HepG2 (cell line): Measurements from ENCODE around the gene P4HB. TPM values are rescaled to one million over a fixed set of nuclear protein-coding genes. Genes with fewer than 3 reads are reported as not detected.
A peak's percentile ranks its signal among the peaks of the same experiment; 100 is the strongest.

Source experiments
- AGO1 ChIP-seq: fragments of 200-400 bp; formaldehyde crosslinking; IDR thresholded peaks from 2 replicates; pipeline ENCODE4 v1.6.1; 2017; ENCODE audit warnings: mild to moderate bottlenecking, low read depth, low read length, moderate library complexity; ENCODE audit not compliant: poor library complexity, severe bottlenecking
- ARID2 ChIP-seq: sonication (generic); formaldehyde crosslinking; IDR thresholded peaks from 2 replicates; pipeline ENCODE4 v1.8.1; 2022; ENCODE audit warnings: mild to moderate bottlenecking, missing genetic modification reagents, borderline replicate concordance
- BATF2 ChIP-seq: sonication (generic); formaldehyde crosslinking; IDR thresholded peaks from 2 replicates; pipeline ENCODE4 v1.8.0; 2022; ENCODE audit warnings: mild to moderate bottlenecking, missing genetic modification reagents, moderate library complexity
- CENPT ChIP-seq: sonication (generic); formaldehyde crosslinking; IDR thresholded peaks from 2 replicates; pipeline ENCODE4 v1.8.0; 2022; ENCODE audit warnings: low read depth, mild to moderate bottlenecking, moderate library complexity, missing genetic modification reagents
- CREB3 ChIP-seq: sonication (generic); formaldehyde crosslinking; IDR thresholded peaks from 2 replicates; pipeline ENCODE4 v1.5.0; 2020; ENCODE audit warnings: missing genetic modification reagents
- DDIT3 ChIP-seq: sonication (generic); formaldehyde crosslinking; IDR thresholded peaks from 2 replicates; pipeline ENCODE4 v1.4.0; 2020; ENCODE audit warnings: mild to moderate bottlenecking, missing genetic modification reagents
- GTF3A ChIP-seq: sonication (generic); formaldehyde crosslinking; conservative IDR thresholded peaks from 2 replicates; pipeline ENCODE4 v1.4.0; 2020; ENCODE audit warnings: mild to moderate bottlenecking, missing genetic modification reagents
- HOXA7 ChIP-seq: sonication (generic); formaldehyde crosslinking; IDR thresholded peaks from 2 replicates; pipeline ENCODE4 v1.8.1; 2022; ENCODE audit warnings: mild to moderate bottlenecking, missing genetic modification reagents, moderate library complexity
- LBX2 ChIP-seq: sonication (generic); formaldehyde crosslinking; IDR thresholded peaks from 2 replicates; pipeline ENCODE4 v1.5.0; 2020; ENCODE audit warnings: missing genetic modification reagents, mild to moderate bottlenecking, borderline replicate concordance
- MXI1 ChIP-seq: IDR thresholded peaks from 3 replicates; pipeline ENCODE4 v1.6.1; 2012; ENCODE audit warnings: low read depth, low read length, inconsistent platforms, borderline replicate concordance
- NONO ChIP-seq, 2 experiments: fragments of 450-650 bp in 1 of 2; sonication (generic) in 1 of 2; formaldehyde crosslinking in 1 of 2; IDR thresholded peaks in 1 of 2; conservative IDR thresholded peaks in 1 of 2; 2 replicates each; pipeline versions ENCODE4 v1.6.1 to v1.8.0; 2017 to 2022; ENCODE audit warnings: mild to moderate bottlenecking in 1 of 2, missing genetic modification reagents in 1 of 2, moderate library complexity in 1 of 2
- PLSCR1 ChIP-seq: sonication (generic); formaldehyde crosslinking; IDR thresholded peaks from 2 replicates; pipeline ENCODE4 v1.5.0; 2020; ENCODE audit warnings: missing genetic modification reagents, mild to moderate bottlenecking, borderline replicate concordance
- POGZ ChIP-seq: sonication (generic); formaldehyde crosslinking; IDR thresholded peaks from 2 replicates; pipeline ENCODE4 v1.4.0; 2020; ENCODE audit warnings: mild to moderate bottlenecking, missing genetic modification reagents
- POLR2AphosphoS2 ChIP-seq: IDR thresholded peaks from 2 replicates; pipeline ENCODE4 v1.6.1; 2011; ENCODE audit warnings: low read depth, low read length, improper control_type of control experiment
- RAD51 ChIP-seq: fragments of 450-650 bp; IDR thresholded peaks from 2 replicates; pipeline ENCODE4 v1.6.1; 2016; ENCODE audit warnings: borderline replicate concordance
- TOE1 ChIP-seq: sonication (generic); formaldehyde crosslinking; IDR thresholded peaks from 2 replicates; pipeline ENCODE4 v1.4.0; 2020; ENCODE audit warnings: mild to moderate bottlenecking, missing genetic modification reagents
- ZBTB1 ChIP-seq: sonication (generic); formaldehyde crosslinking; IDR thresholded peaks from 2 replicates; pipeline ENCODE4 v1.4.0; 2020; ENCODE audit warnings: missing genetic modification reagents, borderline replicate concordance
- ZKSCAN5 ChIP-seq: sonication (generic); formaldehyde crosslinking; IDR thresholded peaks from 2 replicates; pipeline ENCODE4 v1.5.1; 2020; ENCODE audit warnings: mild to moderate bottlenecking, missing genetic modification reagents
- ZKSCAN8 ChIP-seq: IDR thresholded peaks from 2 replicates; pipeline ENCODE4 v1.6.1; 2016; ENCODE audit warnings: borderline replicate concordance, missing genetic modification reagents, missing compliant biosample characterization
- ZNF17 ChIP-seq: sonication (generic); formaldehyde crosslinking; IDR thresholded peaks from 2 replicates; pipeline ENCODE4 v1.5.0; 2020; ENCODE audit warnings: mild to moderate bottlenecking, missing genetic modification reagents
- ZNF260 ChIP-seq: sonication (generic); formaldehyde crosslinking; IDR thresholded peaks from 2 replicates; pipeline ENCODE4 v1.4.0; 2020; ENCODE audit warnings: missing genetic modification reagents, low read depth, mild to moderate bottlenecking, borderline replicate concordance
- ZNF547 ChIP-seq: sonication (generic); formaldehyde crosslinking; IDR thresholded peaks from 2 replicates; pipeline ENCODE4 v1.5.1; 2020; ENCODE audit warnings: mild to moderate bottlenecking, missing genetic modification reagents
- ZNF605 ChIP-seq: sonication (generic); formaldehyde crosslinking; IDR thresholded peaks from 2 replicates; pipeline ENCODE4 v1.8.0; 2022; ENCODE audit warnings: mild to moderate bottlenecking, missing genetic modification reagents
- ZNF644 ChIP-seq: IDR thresholded peaks from 2 replicates; pipeline ENCODE4 v1.6.1; 2016; ENCODE audit warnings: low read depth
- ZNF737 ChIP-seq: sonication (generic); formaldehyde crosslinking; IDR thresholded peaks from 2 replicates; pipeline ENCODE4 v1.5.0; 2020; ENCODE audit warnings: missing genetic modification reagents, mild to moderate bottlenecking, borderline replicate concordance
- ZNF878 ChIP-seq: sonication (generic); formaldehyde crosslinking; IDR thresholded peaks from 2 replicates; pipeline ENCODE4 v1.8.1; 2023; ENCODE audit warnings: mild to moderate bottlenecking, missing genetic modification reagents, moderate library complexity
- ZSCAN21 ChIP-seq: sonication (generic); formaldehyde crosslinking; IDR thresholded peaks from 2 replicates; pipeline ENCODE4 v1.8.0; 2022; ENCODE audit warnings: mild to moderate bottlenecking, missing genetic modification reagents, moderate library complexity, borderline replicate concordance
- ZSCAN9 ChIP-seq: IDR thresholded peaks from 2 replicates; pipeline ENCODE4 v1.6.1; 2016; ENCODE audit warnings: borderline replicate concordance
- polyA plus RNA-seq, 8 experiments: library from polyadenylated mRNA; depleted of rRNA in 3 of 8; stranded (reverse) in 7 of 8; unstranded in 1 of 8; fragments of >200 nt; fragmentation: Illumina TruSeq in 4 of 8; extraction: Trizol in 4 of 8; gene quantifications; 2 replicates each; pipeline versions ENCODE4 v1.2.1 to v1.2.3, GENCODE V29; 2011 to 2016; ENCODE audit warnings: low read depth in 4 of 8, missing spikeins in 1 of 8, mixed read lengths in 1 of 8; ENCODE audit not compliant: insufficient read depth in 1 of 8
- total RNA-seq, 5 experiments: library from RNA; depleted of rRNA; stranded (reverse); fragments of >200 nt; fragmentation: Illumina TruSeq; extraction: Trizol; gene quantifications; 2 replicates each; pipeline ENCODE4 v1.2.3, GENCODE V29; 2016; ENCODE audit warnings: low read depth in 1 of 5

Gene P4HB
- total and polyA plus RNA-seq, 2 of the 13 experiments (the other 11 are each of a cell fraction or from before 2014, with no cell fraction given): 185 to 782 TPM

GRCh38 chr17:81865733-81866439 lies 5.6 kb upstream of the P4HB start (continued):
- TF ChIP-seq BATF2 (0 out of 2 replicates have a peak, but pooled peaks have one; percentile 30), CENPT (CRISPR knock-in tag) (0 out of 2 replicates have a peak, but pooled peaks have one; percentile 6), RAD51 (no peak), ZKSCAN5 (CRISPR knock-in tag) (no peak), CREB3 (CRISPR knock-in tag) (no peak), DDIT3 (CRISPR knock-in tag) (no peak), PLSCR1 (CRISPR knock-in tag) (peak; percentile 61; the same call in 1 of the 2 replicates), ZNF878 (CRISPR knock-in tag) (no peak), LBX2 (CRISPR knock-in tag) (no peak), HOXA7 (CRISPR knock-in tag) (no peak), POLR2AphosphoS2 (no peak; the same call in 1 of the 2 replicates), ZNF644 (no peak), ZNF605 (CRISPR knock-in tag) (peak; percentile 44; the same call in 1 of the 2 replicates), ZSCAN9 (CRISPR knock-in tag) (no peak), MXI1 (peak; percentile 74; the same call in 1 of the 3 replicates), ZNF737 (CRISPR knock-in tag) (0 out of 2 replicates have a peak, but pooled peaks have one; percentile 43), ZNF547 (CRISPR knock-in tag) (no peak), ZKSCAN8 (CRISPR knock-in tag) (no peak), ZNF17 (no peak), NONO (IDR thresholded peaks at IDR 0.05) (no peak), NONO (CRISPR knock-in tag; conservative IDR thresholded peaks at IDR 0.05) (peak; percentile 42), POGZ (CRISPR knock-in tag) (no peak), ZSCAN21 (0 out of 2 replicates have a peak, but pooled peaks have one; percentile 3), AGO1 (peak; percentile 82), ZBTB1 (CRISPR knock-in tag) (no peak), TOE1 (no peak), ARID2 (CRISPR knock-in tag) (no peak), ZNF260 (no peak), GTF3A (CRISPR knock-in tag) (no peak)
